Karpas-422 (cell line): ENCODE data around the gene ANKRD44. TPM values are rescaled to one million over a fixed set of nuclear protein-coding genes. Genes with fewer than 3 reads are reported as not detected.
A peak's percentile ranks its signal among the peaks of the same experiment; 100 is the strongest.

Source experiments
- DNase-seq: peaks from one replicate; pipeline ENCODE4 v3.0.0-alpha.2; 2015
- H2AFZ ChIP-seq: fragments of 200-600 bp; sonication (generic); 2 replicates; pipeline ENCODE4 v1.6.1; 2014; ENCODE audit warnings: antibody characterized with exemption, low read length, mixed read lengths
- H3K27ac ChIP-seq: fragments of 200-600 bp; sonication (generic); 2 replicates; pipeline ENCODE4 v1.5.1; 2014; ENCODE audit warnings: mild to moderate bottlenecking, low read length, moderate library complexity
- H3K27me3 ChIP-seq: fragments of 200-600 bp; sonication (generic); 2 replicates; pipeline ENCODE4 v1.6.1; 2014; ENCODE audit warnings: low read length, mixed read lengths
- H3K36me3 ChIP-seq: fragments of 200-600 bp; sonication (generic); 2 replicates; pipeline ENCODE4 v1.6.1; 2014; ENCODE audit warnings: low read length, mixed read lengths; ENCODE audit not compliant: insufficient read depth
- H3K4me1 ChIP-seq: fragments of 200-600 bp; sonication (generic); 2 replicates; pipeline ENCODE4 v1.6.1; 2014; ENCODE audit warnings: mild to moderate bottlenecking, low read length, mixed read lengths
- H3K4me2 ChIP-seq: fragments of 200-600 bp; sonication (generic); 2 replicates; pipeline ENCODE4 v1.6.1; 2014; ENCODE audit warnings: low read length, low read depth, mild to moderate bottlenecking; ENCODE audit not compliant: poor library complexity, severe bottlenecking
- H3K4me3 ChIP-seq: fragments of 200-600 bp; sonication (generic); 2 replicates; pipeline ENCODE4 v1.5.1; 2014; ENCODE audit warnings: mild to moderate bottlenecking, antibody characterized with exemption, low read length, mixed read lengths
- H3K79me2 ChIP-seq: fragments of 200-600 bp; sonication (generic); 2 replicates; pipeline ENCODE4 v1.6.1; 2014; ENCODE audit warnings: mild to moderate bottlenecking, low read length, mixed read lengths
- H3K9ac ChIP-seq: fragments of 200-600 bp; sonication (generic); 2 replicates; pipeline ENCODE4 v1.6.0; 2014; ENCODE audit warnings: low read length
- H3K9me2 ChIP-seq: fragments of 200-600 bp; sonication (generic), shearing (Covaris generic); replicated peaks from 2 replicates; pipeline ENCODE4 v1.6.0; 2014; ENCODE audit warnings: mild to moderate bottlenecking, low read length, moderate library complexity; ENCODE audit not compliant: insufficient read depth
- H3K9me3 ChIP-seq: fragments of 300-700, 200-600 bp; sonication (generic); 2 replicates; pipeline ENCODE4 v1.6.1; 2014; ENCODE audit warnings: low read length, mixed read lengths
- H4K20me1 ChIP-seq: fragments of 200-600 bp; sonication (generic); 2 replicates; pipeline ENCODE4 v1.6.1; 2014; ENCODE audit warnings: mild to moderate bottlenecking, antibody characterized with exemption, low read length, low read depth; ENCODE audit not compliant: insufficient read depth
- total RNA-seq: library from RNA; depleted of rRNA; stranded (reverse); fragments of >200 nt; shearing (Covaris generic); gene quantifications from 2 replicates; pipeline ENCODE4 v1.2.3, GENCODE V29; 2014; ENCODE audit warnings: low replicate concordance

ANKRD44 gene
- total RNA-seq, 1 experiment from 2014 or later = 120 TPM

DNA sequence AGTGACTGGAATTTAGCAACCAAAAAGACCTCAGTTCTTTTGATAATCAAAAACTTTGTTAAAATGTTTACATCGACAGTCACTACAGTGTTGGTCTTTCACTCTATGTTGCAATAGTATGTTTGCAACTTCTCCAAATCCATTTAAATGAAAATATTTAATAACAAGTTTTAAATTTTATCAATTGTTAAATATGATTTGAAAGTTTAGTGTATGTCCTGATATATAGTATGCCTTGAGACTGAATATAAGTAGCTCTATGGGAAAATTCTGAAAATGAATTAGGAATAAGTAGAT, 109.9 kb downstream of the ANKRD44 start:
- H3K27me3 ChIP-seq = no peaks in the 10 kb centered on the region
- peak overlapping the region; percentile 75 for H3K4me2 ChIP-seq
- no peak overlapping the region for H2AFZ ChIP-seq
- H3K9ac ChIP-seq = peak overlapping the region; percentile 56
- H3K9me3 ChIP-seq = no peaks in the 10 kb centered on the region
- 0 out of 2 replicates have a peak overlapping the region, but pooled peaks have one; percentile 59 for H3K4me3 ChIP-seq
- no peaks in the 10 kb centered on the region for H3K9me2 ChIP-seq
- H3K27ac ChIP-seq = peak overlapping the region; percentile 88
- no peak for DNase-seq
- H3K79me2 ChIP-seq = peaks cover 91% of the 10 kb centered on the region
- peaks cover 16% of the 10 kb centered on the region; the same call in 1 of the 2 replicates for H3K36me3 ChIP-seq
- no peaks in the 10 kb centered on the region for H4K20me1 ChIP-seq
- H3K4me1 ChIP-seq = peaks cover 68% of the 10 kb centered on the region

DNA sequence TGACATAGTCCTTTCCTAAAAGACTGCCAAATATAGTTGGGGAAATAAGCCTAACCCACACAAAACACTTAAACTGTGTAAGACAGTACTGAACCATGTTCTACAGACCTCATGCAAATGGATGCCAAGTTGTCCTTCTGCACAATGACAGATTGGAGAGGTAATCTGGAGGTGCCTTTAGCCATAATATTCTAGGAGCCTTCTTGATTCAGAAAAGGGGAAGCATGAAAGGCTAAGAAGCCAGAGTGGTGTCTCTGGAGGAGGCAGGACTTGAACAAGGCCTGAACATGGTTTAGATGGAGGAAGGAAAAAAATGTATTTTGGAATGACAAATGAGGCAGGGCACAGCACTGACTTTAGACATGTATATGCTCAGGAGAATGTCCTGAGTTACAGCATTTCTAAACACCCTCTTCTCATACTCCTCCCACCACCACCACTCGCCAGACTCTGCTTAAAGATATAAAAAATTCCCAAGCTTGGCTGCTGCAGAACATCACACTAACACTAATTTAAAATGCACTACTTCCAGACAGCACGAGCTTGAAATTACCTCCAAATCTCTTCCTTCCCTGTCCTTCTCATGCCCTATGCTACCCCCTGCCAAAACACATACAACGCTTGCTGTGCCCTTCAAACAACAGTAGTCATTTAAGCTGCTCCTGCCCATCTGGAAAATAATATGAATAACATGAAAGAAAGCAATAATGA, 110.4 kb downstream of the ANKRD44 start:
- H3K4me2 ChIP-seq = peak overlapping the region; percentile 75
- H3K9ac ChIP-seq = peak overlapping the region; percentile 56
- peak overlapping the region; percentile 59 for H3K4me3 ChIP-seq
- H2AFZ ChIP-seq = no peak overlapping the region
- peaks cover 16% of the 10 kb centered on the region; the same call in 1 of the 2 replicates for H3K36me3 ChIP-seq
- H3K27me3 ChIP-seq = no peaks in the 10 kb centered on the region
- peaks cover 91% of the 10 kb centered on the region for H3K79me2 ChIP-seq
- H3K27ac ChIP-seq = peak overlapping the region; percentile 88
- H3K9me2 ChIP-seq = no peaks in the 10 kb centered on the region
- no peaks in the 10 kb centered on the region for H4K20me1 ChIP-seq
- peaks cover 66% of the 10 kb centered on the region for H3K4me1 ChIP-seq
- no peaks in the 10 kb centered on the region for H3K9me3 ChIP-seq
- DNase-seq = peak; percentile 63

DNA sequence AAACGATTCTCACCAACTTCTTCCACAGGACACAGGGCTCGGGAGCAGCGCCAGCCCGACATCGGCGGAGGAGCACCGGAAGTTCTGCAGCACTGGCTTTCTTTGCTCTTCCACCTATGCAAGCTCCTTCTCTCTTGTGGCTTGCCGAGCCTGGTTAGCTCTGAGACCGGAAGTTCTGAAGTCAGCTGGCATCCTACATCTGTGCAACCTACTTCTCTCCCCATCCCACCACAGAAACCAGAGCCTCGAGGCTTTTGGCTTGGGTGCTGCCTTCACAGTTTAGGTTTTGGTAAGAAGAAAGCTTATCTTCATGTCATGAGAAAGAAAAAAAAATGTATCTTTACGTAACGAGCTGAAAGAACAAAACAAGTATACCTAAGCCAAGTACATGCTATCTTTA, 111.7 kb downstream of the ANKRD44 start:
- Histone ChIP-seq H2AFZ (no peak overlapping the region), H3K9ac (peak overlapping the region; percentile 56), H4K20me1 (no peaks in the 10 kb centered on the region), H3K4me3 (peak overlapping the region; percentile 59), H3K27me3 (no peaks in the 10 kb centered on the region), H3K9me3 (no peaks in the 10 kb centered on the region), H3K36me3 (peaks cover 11% of the 10 kb centered on the region; the same call in 1 of the 2 replicates), H3K4me2 (peak overlapping the region; percentile 75), H3K4me1 (peaks cover 66% of the 10 kb centered on the region), H3K27ac (peak overlapping the region; percentile 88), H3K79me2 (peaks cover 94% of the 10 kb centered on the region), H3K9me2 (no peaks in the 10 kb centered on the region)
- peak; percentile 96 for DNase-seq

DNA sequence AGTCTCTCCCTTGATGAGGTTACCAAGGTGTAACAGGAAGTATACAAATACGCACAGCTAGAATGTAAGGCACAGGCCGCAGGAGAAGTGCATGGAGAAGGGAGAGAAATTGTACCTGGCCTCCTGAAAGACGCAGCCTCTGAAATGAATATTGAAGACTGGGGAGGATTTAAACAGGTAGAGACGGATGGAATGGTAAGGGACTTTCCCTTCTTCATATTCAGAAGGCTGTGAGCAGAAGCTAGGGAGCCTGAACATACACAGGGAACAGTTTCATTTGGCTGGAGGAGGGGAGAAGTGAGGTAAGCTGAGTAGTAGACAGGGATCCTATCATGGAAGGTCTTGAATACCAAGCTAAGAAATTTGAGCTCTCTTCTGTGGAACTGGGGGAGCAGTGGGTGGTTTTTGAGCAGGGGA, 112.7 kb downstream of the ANKRD44 start:
- H3K27ac ChIP-seq = peak overlapping the region; percentile 88
- H2AFZ ChIP-seq = no peak overlapping the region
- H3K9me3 ChIP-seq = no peaks in the 10 kb centered on the region
- H3K4me1 ChIP-seq = peaks cover 60% of the 10 kb centered on the region
- peaks cover 90% of the 10 kb centered on the region for H3K79me2 ChIP-seq
- H3K4me2 ChIP-seq = peak overlapping the region; percentile 75
- H3K9ac ChIP-seq = peak overlapping the region; percentile 56
- no peaks in the 10 kb centered on the region for H4K20me1 ChIP-seq
- H3K9me2 ChIP-seq = no peaks in the 10 kb centered on the region
- no peaks in the 10 kb centered on the region for H3K27me3 ChIP-seq
- peak overlapping the region; percentile 59 for H3K4me3 ChIP-seq
- no peak for DNase-seq
- H3K36me3 ChIP-seq = peaks cover under 1% of the 10 kb centered on the region; the same call in 1 of the 2 replicates

DNA sequence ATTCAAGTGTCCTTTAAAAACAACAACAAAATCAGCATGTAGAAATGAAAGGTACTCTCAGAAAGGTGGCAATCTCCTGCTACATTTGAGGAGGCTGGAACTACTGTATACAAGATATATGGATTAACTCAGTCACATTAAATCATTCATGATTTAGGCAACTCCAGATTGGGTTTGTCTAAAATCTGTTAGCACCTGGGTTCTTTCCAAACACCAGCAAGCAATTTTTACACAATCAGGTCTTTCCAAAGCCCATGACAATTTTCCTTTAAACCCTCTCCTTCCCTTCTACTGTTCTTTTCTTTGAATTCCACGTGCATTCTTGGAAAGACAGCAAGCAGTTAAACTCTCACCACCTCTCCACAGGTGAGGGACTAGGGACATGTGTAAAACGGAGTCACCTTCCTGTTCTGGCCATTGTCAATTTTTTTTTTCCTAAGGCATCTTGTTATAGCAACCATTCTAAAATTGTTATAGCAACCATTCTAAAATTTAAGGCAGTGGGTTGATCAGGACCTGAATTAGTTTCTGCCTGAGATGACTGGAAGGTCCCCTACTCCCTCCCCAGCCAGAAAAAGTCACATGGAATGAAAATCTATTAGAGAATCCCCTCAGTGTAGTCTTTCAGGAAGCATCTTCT, 113.9 kb downstream of the ANKRD44 start:
- H3K9me3 ChIP-seq = no peaks in the 10 kb centered on the region
- no peak overlapping the region for H2AFZ ChIP-seq
- peaks cover 61% of the 10 kb centered on the region for H3K4me1 ChIP-seq
- H3K79me2 ChIP-seq = peaks cover 88% of the 10 kb centered on the region
- DNase-seq = no peak
- no peaks in the 10 kb centered on the region for H3K27me3 ChIP-seq
- no peaks in the 10 kb centered on the region for H4K20me1 ChIP-seq
- H3K9ac ChIP-seq = no peak overlapping the region
- no peaks in the 10 kb centered on the region for H3K36me3 ChIP-seq
- no peak overlapping the region for H3K4me2 ChIP-seq
- H3K27ac ChIP-seq = peak overlapping the region; percentile 88
- H3K9me2 ChIP-seq = no peaks in the 10 kb centered on the region
- H3K4me3 ChIP-seq = no peak overlapping the region

DNA sequence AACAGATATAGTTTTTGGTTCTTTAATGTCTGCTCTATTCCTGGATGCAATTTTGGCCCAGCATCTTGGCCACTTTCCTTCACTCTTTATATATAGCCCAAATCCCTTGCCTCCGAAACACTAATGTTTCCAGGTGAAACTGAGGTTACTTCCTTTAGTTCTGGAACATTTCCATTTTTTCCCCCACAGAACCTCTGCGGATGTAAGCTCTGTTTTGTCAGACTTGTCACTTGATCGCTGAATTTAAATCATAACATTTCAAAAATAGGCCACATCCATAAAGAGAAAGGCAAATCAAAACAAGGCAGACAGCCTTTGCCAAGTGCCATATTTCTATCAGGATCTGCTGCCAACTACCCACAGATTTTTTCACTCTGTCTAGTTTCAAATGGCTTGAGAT, 115.1 kb downstream of the ANKRD44 start:
- Histone ChIP-seq H3K4me3 (no peak overlapping the region), H3K4me1 (peaks cover 60% of the 10 kb centered on the region), H3K79me2 (peaks cover 89% of the 10 kb centered on the region), H3K4me2 (no peak overlapping the region), H2AFZ (no peak overlapping the region), H3K27me3 (no peaks in the 10 kb centered on the region), H3K9ac (no peak overlapping the region), H4K20me1 (no peaks in the 10 kb centered on the region), H3K27ac (peak overlapping the region; percentile 88), H3K36me3 (no peaks in the 10 kb centered on the region), H3K9me2 (no peaks in the 10 kb centered on the region), H3K9me3 (no peaks in the 10 kb centered on the region)
- no peak for DNase-seq

DNA sequence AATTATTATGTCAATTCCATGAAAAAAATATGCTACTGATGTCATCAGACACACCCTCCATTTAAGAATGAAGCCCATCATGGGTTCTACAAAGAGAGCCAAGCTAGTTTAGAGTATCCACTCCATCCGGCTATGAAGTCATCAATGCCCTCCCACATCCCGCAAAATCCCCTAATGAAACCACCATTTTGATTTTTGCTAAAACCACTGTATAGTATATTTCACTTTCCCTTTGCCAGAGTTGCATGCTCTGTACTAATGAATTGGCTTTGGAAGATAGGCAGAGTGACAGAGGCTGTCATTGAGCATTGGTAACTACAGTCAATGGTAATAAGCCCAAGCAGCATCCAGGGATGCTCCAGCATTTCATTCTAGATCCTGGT, 118.6 kb downstream of the ANKRD44 start:
- H3K4me3 ChIP-seq = no peak overlapping the region
- no peaks in the 10 kb centered on the region for H3K27me3 ChIP-seq
- H4K20me1 ChIP-seq = no peaks in the 10 kb centered on the region
- no peak for DNase-seq
- no peak overlapping the region for H3K9ac ChIP-seq
- H3K4me1 ChIP-seq = peaks cover 43% of the 10 kb centered on the region
- H3K79me2 ChIP-seq = peaks cover 94% of the 10 kb centered on the region
- peak overlapping the region; percentile 4 for H3K4me2 ChIP-seq
- no peaks in the 10 kb centered on the region for H3K36me3 ChIP-seq
- no peak overlapping the region for H3K27ac ChIP-seq
- H3K9me3 ChIP-seq = no peaks in the 10 kb centered on the region
- H2AFZ ChIP-seq = no peak overlapping the region
- no peaks in the 10 kb centered on the region for H3K9me2 ChIP-seq

DNA sequence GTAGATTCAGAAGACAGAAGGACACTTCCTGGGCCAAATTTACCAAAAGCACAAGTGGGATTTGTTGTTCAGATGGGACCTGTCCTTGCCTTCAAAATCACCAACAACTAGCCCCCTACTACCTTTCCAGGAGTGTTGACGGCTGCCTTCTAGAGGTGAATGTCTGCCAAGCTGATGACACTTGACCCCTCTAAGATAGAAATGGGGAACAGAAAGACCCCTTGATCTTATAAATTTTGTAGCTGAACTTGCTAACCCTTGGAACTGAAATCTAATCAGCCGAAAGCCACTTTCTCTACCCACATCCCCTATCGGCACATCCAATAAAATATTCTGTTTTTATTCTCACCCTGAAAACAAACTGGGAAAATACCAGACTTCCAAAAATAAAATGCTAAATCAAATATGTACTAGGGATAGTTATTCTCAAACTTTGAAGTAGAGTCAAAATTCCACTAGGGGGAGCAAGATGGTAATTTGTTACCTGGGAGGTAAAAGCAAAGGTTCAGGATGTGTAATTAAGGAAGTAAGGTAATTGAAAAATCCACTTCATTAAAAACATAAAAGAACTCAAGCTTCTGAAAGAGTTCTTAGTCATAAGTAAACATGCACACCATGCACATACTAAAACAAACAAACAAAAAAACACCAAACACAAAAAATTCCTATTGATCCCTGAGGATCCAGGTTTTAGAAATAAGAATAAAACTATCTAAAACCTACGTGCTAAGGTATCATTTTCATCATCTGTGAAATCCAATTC, 119.2 kb downstream of the ANKRD44 start:
- no peak overlapping the region for H2AFZ ChIP-seq
- H3K4me3 ChIP-seq = no peak overlapping the region
- peaks cover 37% of the 10 kb centered on the region for H3K4me1 ChIP-seq
- peak overlapping the region; percentile 4 for H3K4me2 ChIP-seq
- peak overlapping the region; percentile 36 for H3K27ac ChIP-seq
- no peaks in the 10 kb centered on the region for H3K9me2 ChIP-seq
- no peaks in the 10 kb centered on the region for H3K27me3 ChIP-seq
- H3K9ac ChIP-seq = no peak overlapping the region
- peaks cover 92% of the 10 kb centered on the region for H3K79me2 ChIP-seq
- H3K9me3 ChIP-seq = no peaks in the 10 kb centered on the region
- no peaks in the 10 kb centered on the region for H4K20me1 ChIP-seq
- no peaks in the 10 kb centered on the region for H3K36me3 ChIP-seq
- peak; percentile 88 for DNase-seq
